NT2/D1 (cell line): Measurements from ENCODE around the gene KCNK13.

Experiments used
- SUZ12 ChIP-seq: IDR thresholded peaks from 2 replicates; pipeline ENCODE4 v1.6.1; 2011; ENCODE audit not compliant: insufficient read length, insufficient read depth; ENCODE audit errors: extremely low read depth
- YY1 ChIP-seq: IDR thresholded peaks from 2 replicates; pipeline ENCODE4 v1.6.1; 2011; ENCODE audit not compliant: insufficient read length, insufficient read depth
- ZNF274 ChIP-seq: IDR thresholded peaks from 2 replicates; pipeline ENCODE4 v1.6.1; 2011; ENCODE audit warnings: mild to moderate bottlenecking, low read depth, low read length

GRCh38 chr14:90168425-90169105 lies 106.8 kb downstream of the KCNK13 start:
- TF ChIP-seq YY1 (no peak), ZNF274 (no peak), SUZ12 (no peak)
